Measurements from ENCODE around the gene SMIM7. TPM values are rescaled to one million over a fixed set of nuclear protein-coding genes. Genes with fewer than 3 reads are reported as not detected.

The SMIM7 gene
- total RNA-seq, 4 donors from 2014 or later, result 36.4 to 60.5 (median 49.8) TPM

GRCh38 chr19:16598848-16599247 is 61.1 kb downstream of the SMIM7 start:
- H3K4me3 ChIP-seq, result no peak overlapping the region
- intact Hi-C loops (cut with DNase I; ENCODE audit: low total_unique reads), result no loop called here
- peak overlapping the region; percentile 29 to 51 (median 36) for H3K27ac ChIP-seq
- DNase-seq, result no peak
- H3K27me3 ChIP-seq, result no peaks in the 10 kb centered on the region
- peak in 1 of 2 donors; percentile 63 for ATAC-seq
- no peaks in the 10 kb centered on the region for H3K9me3 ChIP-seq
- TF ChIP-seq POLR2A (IDR thresholded peaks at IDR 0.05), result no peak
- no peak for TF ChIP-seq CTCF (IDR thresholded peaks at IDR 0.05 in 4 of 5, conservative IDR thresholded peaks at IDR 0.05 in 1 of 5)
- in situ Hi-C loops (cut with MboI; ENCODE audit: low sequenced_read_pairs in 4 of 4), result no loop called here
- peaks cover 50 to 69% of the 10 kb centered on the region in 2 donors for H3K4me1 ChIP-seq
- H3K36me3 ChIP-seq, result no peaks in the 10 kb centered on the region

GRCh38 chr19:16596399-16596798 is 63.5 kb downstream of the SMIM7 start:
- in situ Hi-C loops (cut with MboI; ENCODE audit: low sequenced_read_pairs in 4 of 4) (no loop called here), intact Hi-C loops (cut with DNase I; ENCODE audit: low total_unique reads) (no loop called here)
- no peak for TF ChIP-seq CTCF (IDR thresholded peaks at IDR 0.05 in 4 of 5, conservative IDR thresholded peaks at IDR 0.05 in 1 of 5)
- TF ChIP-seq POLR2A (IDR thresholded peaks at IDR 0.05), result no peak
- H3K27me3 ChIP-seq, result no peaks in the 10 kb centered on the region
- H3K4me1 ChIP-seq, result peaks cover 42 to 71% of the 10 kb centered on the region in 2 donors
- DNase-seq (no peak), ATAC-seq (no peak)
- no peak overlapping the region for H3K27ac ChIP-seq
- no peaks in the 10 kb centered on the region for H3K36me3 ChIP-seq
- no peak overlapping the region for H3K4me3 ChIP-seq
- no peaks in the 10 kb centered on the region for H3K9me3 ChIP-seq

Other genes with a start within 250 kb of the SMIM7 start
- 10 to 100 TPM; 52.5 to 61.7 (median 59.7) TPM for gene EPS15L1, start 188.2 kb downstream of the SMIM7 start, total RNA-seq
- not detected for gene CALR3, start 164.0 kb downstream of the SMIM7 start, total RNA-seq
- 1 to 10 TPM; 4.1 to 7.1 (median 5.0) TPM for gene C19orf44, start 163.8 kb downstream of the SMIM7 start, total RNA-seq
- gene CHERP, start 117.7 kb downstream of the SMIM7 start, total RNA-seq, result 10 to 100 TPM in 2 of 4 donors, 1 to 10 TPM in 2; 7.4 to 12.1 (median 9.8) TPM
- 10 to 100 TPM; 24.1 to 60.3 (median 40.1) TPM for gene SLC35E1, start 87.7 kb downstream of the SMIM7 start, total RNA-seq
- gene MED26, start 31.9 kb downstream of the SMIM7 start, total RNA-seq, result 10 to 100 TPM in 2 of 4 donors, 1 to 10 TPM in 2; 5.7 to 15.7 (median 9.4) TPM
- 100 to 1,000 TPM; 101 to 256 (median 182) TPM for gene TMEM38A, start 995 bp upstream of the SMIM7 start, total RNA-seq
- under 1 TPM in 3 of 4 donors, not detected in 1; 0.03 to 0.24 (median 0.10) TPM for gene NWD1, start 59.7 kb upstream of the SMIM7 start, total RNA-seq
- 10 to 100 TPM; 11.6 to 15.2 (median 14.3) TPM for gene SIN3B, start 169.3 kb upstream of the SMIM7 start, total RNA-seq
- 1 to 10 TPM; 2.2 to 9.4 (median 6.3) TPM for gene F2RL3, start 228.9 kb upstream of the SMIM7 start, total RNA-seq